HG03342 (cell line): ENCODE measurements around the gene TSEN54.

Experiments used
- ATAC-seq: cut with Tn5 transposase; IDR thresholded peaks from one replicate; pipeline ENCODE4 v1.9.1; 2021; ENCODE audit warnings: mild to moderate bottlenecking, moderate library complexity; ENCODE audit not compliant: unreplicated experiment

TSEN54 gene

GRCh38 chr17:75503976-75504346, 12.4 kb upstream of the TSEN54 start:
- no peak for ATAC-seq

DNA sequence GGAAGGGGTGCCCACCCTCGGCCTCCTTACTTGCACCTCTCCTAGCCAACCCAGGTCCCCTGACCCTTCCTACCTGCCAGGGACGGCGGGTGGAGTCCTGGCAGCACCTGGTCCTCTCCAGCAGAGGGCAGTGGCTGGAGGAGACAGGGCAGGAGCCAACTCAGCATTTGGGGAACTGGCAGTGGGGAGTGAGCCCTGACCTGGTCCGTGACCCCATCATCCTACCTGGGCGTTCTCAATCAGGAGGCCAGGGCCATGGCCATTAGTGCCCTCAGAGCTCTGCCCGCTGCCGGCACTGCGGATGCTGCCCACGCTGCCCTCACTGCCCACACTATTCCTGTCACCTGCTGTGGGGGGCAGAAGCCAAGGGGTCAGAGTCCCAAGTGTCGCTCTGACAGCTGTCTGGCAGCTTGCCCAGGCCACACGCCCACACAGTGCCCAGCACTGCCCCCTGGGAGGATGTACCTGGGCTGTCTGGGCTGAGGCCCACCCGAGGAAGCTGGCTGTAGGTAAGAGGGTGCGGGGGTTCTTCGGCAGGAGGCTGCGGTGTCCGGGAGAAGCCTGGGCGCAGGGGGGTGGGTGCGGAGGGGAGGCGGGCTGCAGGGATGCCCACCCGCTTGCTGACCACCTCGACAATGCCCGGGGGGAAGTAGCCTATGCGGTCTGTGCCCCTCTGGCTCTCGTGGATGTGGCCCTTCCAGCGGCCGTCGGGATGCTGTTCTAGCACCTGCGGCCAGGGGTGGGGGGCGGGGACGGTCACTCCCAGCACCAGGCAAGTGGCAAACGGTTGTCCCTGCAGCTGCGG, 11.8 kb upstream of the TSEN54 start:
- ATAC-seq: no peak

- no peak for ATAC-seq
These were observed 11.2 kb upstream of the TSEN54 start for GRCh38 chr17:75505152-75505409.

GRCh38 chr17:75505640-75506039, 10.7 kb upstream of the TSEN54 start:
- no peak for ATAC-seq

DNA sequence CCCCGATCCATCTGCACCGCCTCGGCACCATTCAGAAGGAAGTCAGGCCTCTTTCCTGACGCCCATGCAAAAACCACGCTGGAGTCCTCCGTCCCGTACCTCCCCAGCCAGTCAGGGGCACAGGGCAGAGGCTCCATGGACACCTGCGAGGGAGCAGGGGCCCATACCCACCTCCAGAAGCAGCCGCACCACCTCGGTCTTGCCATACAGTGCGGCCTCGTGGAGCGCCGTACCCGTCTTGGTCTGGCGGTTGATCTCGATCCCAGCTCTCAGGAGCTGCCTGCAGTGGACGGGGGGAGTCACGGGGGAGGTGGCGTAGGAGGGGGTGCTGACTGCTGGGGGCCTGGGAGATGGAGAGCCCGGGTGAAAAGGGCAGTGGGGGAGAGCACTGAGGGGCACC, 10.2 kb upstream of the TSEN54 start:
- no peak for ATAC-seq

DNA sequence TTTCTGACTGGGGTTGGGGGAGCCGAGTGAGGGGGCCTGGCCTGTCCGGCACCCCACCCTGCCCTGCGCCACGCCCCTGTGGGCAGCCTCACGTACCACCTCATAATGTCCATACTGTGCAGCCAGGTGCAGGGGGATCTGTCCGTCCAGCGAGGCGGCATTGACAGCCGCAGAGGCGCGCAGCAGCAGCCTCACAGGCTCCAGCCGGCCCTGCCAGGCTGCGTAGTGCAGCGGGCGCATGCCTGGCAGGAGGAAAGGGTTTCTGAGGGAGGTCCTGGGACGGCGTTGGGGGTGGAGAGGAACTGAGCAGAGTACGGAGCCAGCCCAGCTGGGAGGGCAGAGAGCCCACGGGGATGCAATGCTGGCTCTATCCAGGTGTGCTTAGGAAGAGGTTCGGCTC, 9.4 kb upstream of the TSEN54 start:
- no peak for ATAC-seq

DNA sequence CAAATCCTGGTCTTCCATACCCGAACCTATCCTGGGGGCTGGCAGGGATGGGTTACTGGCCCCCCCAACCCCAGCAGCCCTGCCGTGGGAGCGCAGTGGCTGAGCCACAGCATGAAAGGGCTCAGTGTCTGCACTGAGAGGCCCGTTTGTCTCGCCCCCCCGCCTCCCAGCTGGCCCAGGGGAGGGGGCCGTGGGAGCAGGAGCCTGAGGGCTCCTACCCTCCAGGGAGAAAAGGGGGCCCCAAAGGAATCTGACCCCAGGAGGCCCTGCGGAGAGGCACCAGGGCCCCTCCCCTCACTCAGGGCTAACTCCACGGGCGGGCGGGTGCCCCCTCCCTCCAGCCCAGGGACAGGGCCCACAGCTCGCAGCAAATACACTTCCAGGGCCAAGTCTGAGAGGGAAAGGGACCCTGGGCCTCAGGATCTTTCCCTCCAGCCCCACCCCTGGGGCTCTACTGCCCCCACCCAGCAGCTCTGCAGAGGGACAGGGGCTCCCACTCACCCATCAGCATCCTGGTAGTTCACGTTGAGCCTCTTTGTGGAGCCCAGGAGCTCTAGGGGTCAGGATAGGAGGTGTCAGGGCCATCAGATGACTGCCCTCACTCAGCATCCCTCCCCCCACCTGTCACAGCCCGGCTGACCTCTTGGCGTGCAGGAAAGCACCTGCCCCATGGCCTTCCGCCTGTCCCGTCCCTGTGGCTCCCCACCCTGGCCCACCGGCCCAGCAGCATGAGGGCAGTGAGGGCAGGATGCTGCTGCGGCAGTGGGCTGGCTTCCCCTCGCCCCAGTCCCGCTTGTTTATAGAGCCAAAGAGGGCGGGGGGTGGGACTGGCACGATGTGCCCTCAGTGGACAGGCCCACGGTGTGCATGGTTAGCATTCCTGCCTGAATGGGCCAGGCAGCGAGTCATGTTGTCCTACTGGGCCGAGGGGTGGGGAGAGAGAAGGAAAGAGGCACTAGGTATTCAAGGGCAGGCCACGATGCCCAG, 8.3 kb upstream of the TSEN54 start:
- ATAC-seq: no peak

GRCh38 chr17:75508931-75509361, 7.4 kb upstream of the TSEN54 start:
- no peak for ATAC-seq

DNA sequence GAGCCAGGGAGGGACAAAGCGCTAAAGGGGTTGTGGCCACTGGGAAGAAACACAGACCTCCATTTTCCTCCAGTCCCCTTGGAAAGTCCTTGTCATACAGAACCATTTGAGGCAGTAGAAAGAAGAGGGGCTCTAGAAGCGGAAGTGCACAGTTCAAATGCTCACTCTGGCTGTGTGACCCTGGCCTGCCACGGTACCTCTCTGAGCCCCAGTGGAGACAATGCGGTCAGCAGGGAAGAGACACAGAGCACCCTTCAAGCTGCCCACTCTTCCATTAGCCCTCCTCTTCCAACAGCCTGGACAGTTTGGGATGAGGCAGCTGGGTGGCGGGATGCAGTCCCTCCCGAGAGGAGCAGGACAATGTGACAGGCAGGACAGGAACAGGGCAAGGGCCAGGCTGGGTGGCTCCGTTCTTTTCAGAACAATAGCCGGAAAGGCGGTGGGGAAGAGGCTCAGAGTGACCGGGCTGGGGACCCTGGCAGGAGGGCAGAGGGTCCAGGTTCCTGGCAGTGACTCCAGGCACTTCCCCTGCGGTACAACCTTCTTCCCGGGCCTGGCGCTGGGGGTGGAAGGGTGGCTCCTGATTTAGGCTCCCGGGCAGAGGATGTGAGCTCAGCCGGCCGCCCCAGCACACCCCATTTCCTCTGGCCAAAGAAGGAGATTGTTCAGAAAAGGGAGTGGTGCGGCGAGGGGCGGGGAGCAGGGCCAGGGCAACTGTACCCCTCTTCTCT, 6.6 kb upstream of the TSEN54 start:
- ATAC-seq: no peak

DNA sequence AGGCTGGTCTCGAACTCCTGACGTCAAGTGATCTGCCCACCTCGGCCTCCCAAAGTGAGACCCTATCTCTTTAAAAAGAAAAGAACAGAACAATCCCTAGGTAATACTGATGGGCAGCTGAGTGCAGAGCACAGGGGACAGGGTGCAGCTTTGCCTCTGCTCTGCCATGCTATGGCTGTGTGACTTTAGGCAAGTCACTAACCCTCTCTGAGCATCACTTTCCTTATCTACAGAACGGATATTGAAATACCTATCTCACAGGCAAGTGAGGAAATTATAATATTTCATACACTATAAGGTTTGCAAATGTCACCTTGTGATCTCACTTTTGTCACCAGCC, 5.1 kb upstream of the TSEN54 start:
- no peak for ATAC-seq

DNA sequence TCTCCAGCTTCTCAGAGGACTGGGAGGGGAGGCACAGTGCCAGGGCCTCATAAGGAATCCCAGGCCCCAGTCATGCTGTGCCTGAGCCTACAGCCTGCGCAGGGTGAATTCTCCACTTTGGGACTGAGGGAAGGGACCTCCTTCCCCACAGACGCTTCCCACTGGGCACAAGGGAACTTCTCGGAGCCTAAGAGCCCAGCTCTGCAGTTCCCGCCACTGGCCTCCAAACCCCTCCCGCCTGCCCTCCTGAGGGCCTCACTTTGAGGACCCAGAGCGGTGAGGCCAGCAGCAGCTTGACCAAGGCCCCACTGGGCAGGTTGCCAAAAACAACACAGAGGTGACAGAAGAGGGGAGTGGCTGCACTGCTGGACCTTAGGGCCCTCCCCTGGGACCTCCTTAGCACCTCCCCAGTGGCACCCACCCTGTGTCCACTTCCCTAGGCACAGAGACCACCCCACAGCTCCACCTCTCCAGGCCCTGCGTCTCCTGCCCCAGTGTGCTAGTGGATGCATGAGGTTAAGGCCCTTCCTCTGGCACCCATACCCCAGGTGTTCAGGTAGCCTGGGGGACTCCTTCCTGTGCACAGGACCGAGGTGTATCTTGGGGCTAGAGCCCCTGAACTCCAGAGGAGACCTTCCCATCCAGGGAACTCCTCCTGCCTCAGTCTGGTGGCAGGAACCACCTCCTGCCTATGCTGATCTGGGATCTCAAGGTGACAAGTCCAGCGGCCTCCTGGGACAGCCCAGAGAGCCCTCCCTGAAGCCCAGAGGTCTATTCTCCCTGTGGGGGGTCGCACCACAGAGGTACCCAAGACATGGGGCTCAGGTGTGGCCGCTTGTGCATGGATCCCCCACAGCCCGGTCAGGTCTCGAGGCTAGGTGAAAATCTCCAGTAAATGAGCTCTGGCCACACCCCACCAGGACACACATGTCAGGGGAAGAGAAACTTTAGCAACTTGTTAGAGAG, 4.4 kb upstream of the TSEN54 start:
- no peak for ATAC-seq

GRCh38 chr17:75512926-75513640, 3.2 kb upstream of the TSEN54 start:
- no peak for ATAC-seq

DNA sequence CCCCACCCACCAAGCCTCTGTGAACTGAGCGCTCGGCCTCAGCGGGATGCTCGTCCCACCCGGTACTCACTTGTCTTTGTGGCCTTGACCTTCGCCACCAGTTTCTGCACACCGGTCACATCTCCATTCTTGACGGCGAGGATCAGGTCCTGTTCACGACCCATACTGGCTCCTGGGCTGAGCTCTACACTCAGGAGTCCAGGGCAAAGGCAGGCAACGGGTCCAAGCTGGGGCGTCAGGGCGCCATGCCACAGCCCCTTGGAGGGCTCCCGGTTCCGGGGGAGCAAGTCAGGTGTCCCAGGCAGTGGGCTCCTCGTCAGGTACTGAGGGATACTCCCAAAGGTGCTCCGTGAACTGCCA, 2.7 kb upstream of the TSEN54 start:
- no peak for ATAC-seq

DNA sequence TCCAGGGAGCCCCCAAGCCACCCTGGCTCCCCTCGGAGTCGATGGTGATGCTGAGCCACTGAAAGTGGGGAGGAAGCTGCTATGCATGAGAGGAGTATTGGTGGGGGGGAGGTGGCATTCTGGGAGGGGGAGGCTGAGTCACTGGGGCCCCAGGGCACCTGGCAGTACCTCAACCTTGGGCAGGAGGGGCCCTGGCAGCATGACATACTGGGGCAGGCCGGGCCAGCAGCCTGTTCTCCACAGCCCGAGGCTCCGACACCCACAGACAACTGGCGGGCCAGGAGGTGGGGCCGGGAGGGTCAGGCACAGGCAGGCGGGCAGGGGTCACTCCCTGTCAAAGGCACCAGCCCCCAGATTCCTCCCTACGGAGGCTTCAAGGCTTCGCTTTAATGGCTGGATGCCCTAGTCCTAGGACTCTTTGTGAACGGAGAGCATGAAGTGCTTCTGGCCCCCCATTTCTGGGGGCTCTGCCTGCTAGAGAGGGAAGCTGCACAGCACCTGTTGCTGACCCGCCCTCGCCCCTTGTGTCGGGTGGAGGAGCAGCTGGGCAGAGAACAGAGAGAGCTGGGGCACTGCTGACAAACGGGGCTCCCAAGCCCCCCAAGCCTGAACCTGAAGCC, 1.9 kb upstream of the TSEN54 start:
- ATAC-seq: no peak

DNA sequence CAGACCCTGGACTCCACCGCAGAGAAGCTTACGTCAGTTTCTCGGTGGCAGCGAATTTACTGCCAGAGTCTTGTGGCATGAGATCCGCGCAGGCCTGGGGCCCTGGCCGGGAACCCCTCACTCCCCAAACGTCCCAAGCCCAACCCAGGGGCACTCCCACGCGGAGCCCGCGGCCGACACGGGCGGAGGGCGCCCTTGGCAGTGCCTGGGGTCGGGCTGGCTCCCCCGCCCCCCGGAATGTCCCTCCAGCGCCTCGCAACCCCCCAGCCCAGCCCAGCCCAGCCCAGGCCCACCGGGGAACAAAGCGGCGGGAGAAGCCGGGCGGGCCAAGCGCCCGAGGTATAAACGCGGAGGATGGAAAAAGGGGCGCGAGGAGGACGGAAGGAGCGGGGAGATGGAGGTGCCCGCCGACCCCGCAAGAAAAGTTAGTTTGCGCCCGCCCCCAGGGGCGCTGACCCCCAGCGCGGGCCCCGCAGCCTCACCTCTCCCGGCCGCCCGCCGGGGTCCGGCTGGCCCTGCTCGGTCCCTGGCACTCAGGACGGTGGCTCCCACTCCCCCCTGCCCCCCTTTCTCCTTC, 1.3 kb upstream of the TSEN54 start:
- no peak for ATAC-seq

DNA sequence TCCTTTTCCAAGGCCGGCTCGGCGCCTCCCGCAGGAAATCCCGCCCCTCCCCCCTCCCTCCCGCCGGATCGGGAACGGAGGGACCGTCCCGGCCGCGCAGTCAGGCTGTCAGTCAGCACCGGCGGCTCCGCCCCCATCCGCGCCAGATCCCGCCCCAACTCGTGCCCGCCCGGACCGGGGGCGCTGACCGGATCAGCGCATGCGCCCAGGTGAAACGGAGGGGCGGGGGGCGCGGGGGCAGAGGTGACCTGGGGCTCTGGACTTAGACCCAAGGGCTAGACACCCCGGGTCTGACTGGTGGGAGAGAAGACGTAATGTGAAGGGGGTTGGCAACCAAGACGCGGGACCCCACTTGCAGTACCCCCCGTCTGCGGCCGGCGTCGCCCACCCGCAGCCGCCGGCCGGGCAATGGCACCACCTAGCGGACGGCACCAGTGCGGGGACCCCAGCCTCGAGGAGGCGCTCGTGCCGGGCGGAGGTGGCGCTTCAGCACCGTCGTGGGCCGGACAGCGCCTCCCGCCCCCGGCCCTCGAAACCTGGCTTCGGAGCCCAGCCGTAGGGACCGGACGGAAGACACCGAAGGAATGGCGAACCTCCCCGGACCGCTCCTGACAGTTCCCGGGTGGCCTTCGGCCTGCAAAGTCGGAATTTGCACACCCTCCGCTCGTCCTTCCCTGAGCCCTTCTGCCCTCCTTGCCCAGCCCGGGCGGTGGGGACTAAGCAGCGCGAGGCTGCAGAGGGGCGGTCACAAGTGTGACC, 653 bp upstream of the TSEN54 start, which contains the start of gene CASKIN2:
CASKIN2 (minus strand) TSS at position 42 of the 759 bp plus-strand sequence. CDS start 1,733 bp downstream, outside the sequence.
- ATAC-seq: peak; percentile 43

GRCh38 chr17:75516619-75517296, 430 bp downstream of the TSEN54 start:
- peak; percentile 3 for ATAC-seq
